ENCODE measurements around the gene MTX1. TPM values are rescaled to one million over a fixed set of nuclear protein-coding genes. Genes with fewer than 3 reads are reported as not detected.

The MTX1 gene
- total and polyA plus RNA-seq, 9 of the 15 experiments (the other 6 are each of a cell fraction or from before 2014, with no cell fraction given) = 29.1 to 98.4 (median 66.9) TPM

DNA sequence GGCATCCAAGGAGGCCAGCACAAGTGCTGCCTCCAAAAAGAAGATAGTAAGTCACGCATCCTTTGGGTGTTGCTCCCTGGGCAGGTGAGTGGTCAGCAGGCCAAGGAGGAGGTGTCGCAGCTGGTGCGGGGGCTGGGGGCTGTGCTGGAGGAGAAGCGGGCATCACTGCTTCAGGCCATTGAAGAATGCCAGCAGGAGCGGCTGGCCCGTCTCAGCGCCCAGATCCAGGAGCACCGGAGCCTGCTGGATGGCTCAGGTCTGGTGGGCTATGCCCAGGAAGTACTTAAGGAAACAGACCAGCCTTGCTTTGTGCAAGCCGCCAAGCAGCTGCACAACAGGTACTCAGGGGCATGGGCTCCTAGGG lies 30.6 kb upstream of the MTX1 start:
- Histone ChIP-seq H3K4me3 (no peak overlapping the region), H3K27me3 (ENCODE audit: control insufficient read depth in 2 of 2, insufficient read depth in 2 of 2, low read length in 2 of 2) (no peaks in the 10 kb centered on the region), H3K36me3 (ENCODE audit: control insufficient read depth, insufficient read depth, low read length) (no peaks in the 10 kb centered on the region), H3K4me2 (ENCODE audit: insufficient read depth, low read length) (no peak overlapping the region), H3K9ac (ENCODE audit: insufficient read depth in 1 of 2, low read depth in 2 of 2, low read length in 2 of 2) (no peak overlapping the region), H3K79me2 (ENCODE audit: control insufficient read depth, insufficient read depth, low read length) (peaks cover 2% of the 10 kb centered on the region), H4K20me1 (replicated peaks; ENCODE audit: control insufficient read depth, insufficient read depth, low read length) (no peaks in the 10 kb centered on the region), H2AFZ (ENCODE audit: low read depth, low read length) (no peak overlapping the region), H3K9me1 (ENCODE audit: control insufficient read depth, insufficient read depth, low read length) (no peaks in the 10 kb centered on the region), H3K4me1 (replicated peaks in 1 of 2; ENCODE audit: control insufficient read depth in 2 of 2, insufficient read depth in 2 of 2, low read length in 2 of 2) (peaks cover 15 to 65% of the 10 kb centered on the region in 2 experiments; a peak in 4 of 5 replicates), H3K9me3 (replicated peaks; ENCODE audit: control insufficient read depth, insufficient read depth, low read depth, low read length) (no peaks in the 10 kb centered on the region), H3K27ac (ENCODE audit: extremely low read depth, low read depth, low read length) (no peak overlapping the region)
- 82% methylated on average over 9 of the region's 9 CpGs for whole genome bisulfite sequencing (ENCODE audit: insufficient coverage, low coverage, missing lambda C conversion rate)
- BruUV-seq (replicated peaks) = no TSS peak
- FAIRE-seq (no peak), DNase-seq (ENCODE audit: extremely low read depth in 1 of 4, low spot score in 3 of 4) (no peak), ATAC-seq (no peak)
- TF ChIP-seq, protein P1, sequence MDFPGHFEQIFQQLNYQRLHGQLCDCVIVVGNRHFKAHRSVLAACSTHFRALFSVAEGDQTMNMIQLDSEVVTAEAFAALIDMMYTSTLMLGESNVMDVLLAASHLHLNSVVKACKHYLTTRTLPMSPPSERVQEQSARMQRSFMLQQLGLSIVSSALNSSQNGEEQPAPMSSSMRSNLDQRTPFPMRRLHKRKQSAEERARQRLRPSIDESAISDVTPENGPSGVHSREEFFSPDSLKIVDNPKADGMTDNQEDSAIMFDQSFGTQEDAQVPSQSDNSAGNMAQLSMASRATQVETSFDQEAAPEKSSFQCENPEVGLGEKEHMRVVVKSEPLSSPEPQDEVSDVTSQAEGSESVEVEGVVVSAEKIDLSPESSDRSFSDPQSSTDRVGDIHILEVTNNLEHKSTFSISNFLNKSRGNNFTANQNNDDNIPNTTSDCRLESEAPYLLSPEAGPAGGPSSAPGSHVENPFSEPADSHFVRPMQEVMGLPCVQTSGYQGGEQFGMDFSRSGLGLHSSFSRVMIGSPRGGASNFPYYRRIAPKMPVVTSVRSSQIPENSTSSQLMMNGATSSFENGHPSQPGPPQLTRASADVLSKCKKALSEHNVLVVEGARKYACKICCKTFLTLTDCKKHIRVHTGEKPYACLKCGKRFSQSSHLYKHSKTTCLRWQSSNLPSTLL (IDR thresholded peaks at IDR 0.05) = no peak
- TF ChIP-seq, protein P2, sequence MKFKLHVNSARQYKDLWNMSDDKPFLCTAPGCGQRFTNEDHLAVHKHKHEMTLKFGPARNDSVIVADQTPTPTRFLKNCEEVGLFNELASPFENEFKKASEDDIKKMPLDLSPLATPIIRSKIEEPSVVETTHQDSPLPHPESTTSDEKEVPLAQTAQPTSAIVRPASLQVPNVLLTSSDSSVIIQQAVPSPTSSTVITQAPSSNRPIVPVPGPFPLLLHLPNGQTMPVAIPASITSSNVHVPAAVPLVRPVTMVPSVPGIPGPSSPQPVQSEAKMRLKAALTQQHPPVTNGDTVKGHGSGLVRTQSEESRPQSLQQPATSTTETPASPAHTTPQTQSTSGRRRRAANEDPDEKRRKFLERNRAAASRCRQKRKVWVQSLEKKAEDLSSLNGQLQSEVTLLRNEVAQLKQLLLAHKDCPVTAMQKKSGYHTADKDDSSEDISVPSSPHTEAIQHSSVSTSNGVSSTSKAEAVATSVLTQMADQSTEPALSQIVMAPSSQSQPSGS (CRISPR knock-in tag; IDR thresholded peaks at IDR 0.05) = no peak
- no peak for TF ChIP-seq ZC3H4 (CRISPR knock-in tag; IDR thresholded peaks at IDR 0.05; ENCODE audit: borderline replicate concordance)
- TF ChIP-seq, protein P3, sequence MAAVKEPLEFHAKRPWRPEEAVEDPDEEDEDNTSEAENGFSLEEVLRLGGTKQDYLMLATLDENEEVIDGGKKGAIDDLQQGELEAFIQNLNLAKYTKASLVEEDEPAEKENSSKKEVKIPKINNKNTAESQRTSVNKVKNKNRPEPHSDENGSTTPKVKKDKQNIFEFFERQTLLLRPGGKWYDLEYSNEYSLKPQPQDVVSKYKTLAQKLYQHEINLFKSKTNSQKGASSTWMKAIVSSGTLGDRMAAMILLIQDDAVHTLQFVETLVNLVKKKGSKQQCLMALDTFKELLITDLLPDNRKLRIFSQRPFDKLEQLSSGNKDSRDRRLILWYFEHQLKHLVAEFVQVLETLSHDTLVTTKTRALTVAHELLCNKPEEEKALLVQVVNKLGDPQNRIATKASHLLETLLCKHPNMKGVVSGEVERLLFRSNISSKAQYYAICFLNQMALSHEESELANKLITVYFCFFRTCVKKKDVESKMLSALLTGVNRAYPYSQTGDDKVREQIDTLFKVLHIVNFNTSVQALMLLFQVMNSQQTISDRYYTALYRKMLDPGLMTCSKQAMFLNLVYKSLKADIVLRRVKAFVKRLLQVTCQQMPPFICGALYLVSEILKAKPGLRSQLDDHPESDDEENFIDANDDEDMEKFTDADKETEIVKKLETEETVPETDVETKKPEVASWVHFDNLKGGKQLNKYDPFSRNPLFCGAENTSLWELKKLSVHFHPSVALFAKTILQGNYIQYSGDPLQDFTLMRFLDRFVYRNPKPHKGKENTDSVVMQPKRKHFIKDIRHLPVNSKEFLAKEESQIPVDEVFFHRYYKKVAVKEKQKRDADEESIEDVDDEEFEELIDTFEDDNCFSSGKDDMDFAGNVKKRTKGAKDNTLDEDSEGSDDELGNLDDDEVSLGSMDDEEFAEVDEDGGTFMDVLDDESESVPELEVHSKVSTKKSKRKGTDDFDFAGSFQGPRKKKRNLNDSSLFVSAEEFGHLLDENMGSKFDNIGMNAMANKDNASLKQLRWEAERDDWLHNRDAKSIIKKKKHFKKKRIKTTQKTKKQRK (IDR thresholded peaks at IDR 0.05; ENCODE audit: borderline replicate concordance, low read depth, low read length) = no peak
- TF ChIP-seq PPARD (CRISPR knock-in tag; IDR thresholded peaks at IDR 0.05) = no peak
- TF ChIP-seq RB1 (IDR thresholded peaks at IDR 0.05; ENCODE audit: low read depth) = no peak
- no peak for TF ChIP-seq ZNF589 (CRISPR knock-in tag; IDR thresholded peaks at IDR 0.05; ENCODE audit: low read depth)
- TF ChIP-seq, protein P4, sequence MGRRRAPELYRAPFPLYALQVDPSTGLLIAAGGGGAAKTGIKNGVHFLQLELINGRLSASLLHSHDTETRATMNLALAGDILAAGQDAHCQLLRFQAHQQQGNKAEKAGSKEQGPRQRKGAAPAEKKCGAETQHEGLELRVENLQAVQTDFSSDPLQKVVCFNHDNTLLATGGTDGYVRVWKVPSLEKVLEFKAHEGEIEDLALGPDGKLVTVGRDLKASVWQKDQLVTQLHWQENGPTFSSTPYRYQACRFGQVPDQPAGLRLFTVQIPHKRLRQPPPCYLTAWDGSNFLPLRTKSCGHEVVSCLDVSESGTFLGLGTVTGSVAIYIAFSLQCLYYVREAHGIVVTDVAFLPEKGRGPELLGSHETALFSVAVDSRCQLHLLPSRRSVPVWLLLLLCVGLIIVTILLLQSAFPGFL (CRISPR knock-in tag; IDR thresholded peaks at IDR 0.05) = no peak
- no peak for TF ChIP-seq NFRKB (IDR thresholded peaks at IDR 0.05; ENCODE audit: low read depth)
- TF ChIP-seq TRIM28 (IDR thresholded peaks at IDR 0.05) = no peak
- CTCF ChIA-PET (ENCODE audit: low intra/inter-chr PET ratio) = interaction anchor here (2.3 kb wide), 1 partner anchor 49 kb away, joined by 17 read pairs; no protein-coding TSS in a partner anchor
- in situ Hi-C loops (cut with MboI) = no loop called here
- POLR2A ChIA-PET = interaction anchor here (1.4 kb wide), 1 partner anchor 62 kb away, joined by 4 read pairs; no protein-coding TSS in a partner anchor
- intact Hi-C loops (cut with micrococcal nuclease) = no loop called here

Data from K562 (cell line).